ENCODE measurements around the gene ALOX15B.

DNA sequence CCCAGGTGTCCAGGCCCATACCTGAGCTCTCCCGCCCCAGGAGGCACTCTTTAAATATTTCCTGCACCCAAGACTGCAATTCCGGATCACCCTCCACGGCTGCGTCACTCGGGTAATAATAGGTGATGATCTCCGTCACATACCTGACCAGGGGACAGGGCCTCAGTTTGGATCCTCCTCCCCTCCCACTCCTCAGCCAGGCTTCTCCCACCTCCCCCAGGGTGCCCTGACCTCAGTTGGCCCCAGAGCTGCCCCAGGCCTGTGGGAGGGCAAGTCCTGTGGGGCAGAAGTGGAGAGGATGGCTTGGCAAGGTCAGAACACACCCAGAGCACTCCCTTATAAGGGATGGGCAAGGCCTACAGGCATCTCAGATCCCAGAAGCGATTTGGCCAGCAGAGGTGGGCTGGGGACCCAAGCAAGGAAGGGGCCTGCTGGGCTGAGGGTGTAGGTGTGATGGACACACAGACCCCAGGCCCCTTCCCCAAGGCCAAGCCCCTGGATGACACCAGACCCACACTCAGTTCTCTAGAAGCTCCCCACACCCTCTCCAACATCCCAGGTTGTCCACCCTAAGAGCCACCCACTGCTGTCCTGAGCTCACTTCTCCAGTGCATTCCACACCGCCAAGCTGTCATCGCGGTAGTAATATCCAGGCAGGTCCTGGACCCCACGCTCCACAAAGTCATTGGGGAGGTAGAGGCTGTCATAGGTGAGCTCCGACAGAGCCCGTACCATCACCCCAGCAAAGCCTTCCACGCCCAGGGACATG is 36.9 kb downstream of the ALOX15B start:
- TF ChIP-seq, protein P1, sequence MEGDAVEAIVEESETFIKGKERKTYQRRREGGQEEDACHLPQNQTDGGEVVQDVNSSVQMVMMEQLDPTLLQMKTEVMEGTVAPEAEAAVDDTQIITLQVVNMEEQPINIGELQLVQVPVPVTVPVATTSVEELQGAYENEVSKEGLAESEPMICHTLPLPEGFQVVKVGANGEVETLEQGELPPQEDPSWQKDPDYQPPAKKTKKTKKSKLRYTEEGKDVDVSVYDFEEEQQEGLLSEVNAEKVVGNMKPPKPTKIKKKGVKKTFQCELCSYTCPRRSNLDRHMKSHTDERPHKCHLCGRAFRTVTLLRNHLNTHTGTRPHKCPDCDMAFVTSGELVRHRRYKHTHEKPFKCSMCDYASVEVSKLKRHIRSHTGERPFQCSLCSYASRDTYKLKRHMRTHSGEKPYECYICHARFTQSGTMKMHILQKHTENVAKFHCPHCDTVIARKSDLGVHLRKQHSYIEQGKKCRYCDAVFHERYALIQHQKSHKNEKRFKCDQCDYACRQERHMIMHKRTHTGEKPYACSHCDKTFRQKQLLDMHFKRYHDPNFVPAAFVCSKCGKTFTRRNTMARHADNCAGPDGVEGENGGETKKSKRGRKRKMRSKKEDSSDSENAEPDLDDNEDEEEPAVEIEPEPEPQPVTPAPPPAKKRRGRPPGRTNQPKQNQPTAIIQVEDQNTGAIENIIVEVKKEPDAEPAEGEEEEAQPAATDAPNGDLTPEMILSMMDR (IDR thresholded peaks at IDR 0.05; ENCODE audit: low read length): no peak
- TF ChIP-seq EZH2 (optimal IDR thresholded peaks at IDR 0.05; ENCODE audit: low read depth, low read length): no peak
